ENCODE measurements around the gene FLACC1. TPM values are rescaled to one million over a fixed set of nuclear protein-coding genes. Genes with fewer than 3 reads are reported as not detected.
A peak's percentile ranks its signal among the peaks of the same experiment; 100 is the strongest.

FLACC1 gene
- total RNA-seq, 1 experiment from 2014 or later: 0.87 TPM

- POLR2A ChIA-PET (ENCODE audit: unreplicated experiment): interaction anchor here (0.6 to 0.7 kb wide), 3 partner anchors 73 to 293 kb away, joined by 3 to 4 read pairs (median 4); no protein-coding TSS in a partner anchor
- H3K27ac ChIP-seq: peak overlapping the region; percentile 94
- peaks cover 38% of the 10 kb centered on the region for H3K4me1 ChIP-seq (replicated peaks; ENCODE audit: insufficient read depth)
- H3F3A ChIP-seq (ENCODE audit: insufficient read depth, low read depth): peaks cover 38% of the 10 kb centered on the region
- H4K20me1 ChIP-seq (ENCODE audit: insufficient read depth): no peaks in the 10 kb centered on the region
- H3K27me3 ChIP-seq (ENCODE audit: insufficient read depth, low read depth): no peaks in the 10 kb centered on the region
- H3K4me3 ChIP-seq: peak overlapping the region; percentile 59
- no peaks in the 10 kb centered on the region for H3K36me3 ChIP-seq (ENCODE audit: low read depth)
- peaks cover 36% of the 10 kb centered on the region for H3K79me2 ChIP-seq (ENCODE audit: low read depth)
- peak; percentile 65 to 66 for DNase-seq
- H3K9me2 ChIP-seq (ENCODE audit: insufficient read depth): no peaks in the 10 kb centered on the region
- BruUV-seq (replicated peaks): TSS peak; percentile 56
- peak overlapping the region; percentile 79 for H3K4me2 ChIP-seq
- H2AFZ ChIP-seq: peak overlapping the region; percentile 75
- intact Hi-C loops (cut with micrococcal nuclease; ENCODE audit: unreplicated experiment): loop anchor here (5.0 kb wide), 1 partner anchor 385 kb away; the partner anchor contains the start of gene TMEM237
- H3K9me3 ChIP-seq (ENCODE audit: insufficient read depth, low read depth): no peaks in the 10 kb centered on the region
- TF ChIP-seq EZH2 (IDR thresholded peaks at IDR 0.05; ENCODE audit: low read depth) (no peak), CTCF (conservative IDR thresholded peaks at IDR 0.05) (0 out of 2 replicates have a peak, but pooled peaks have one; percentile 21)
- CTCF ChIA-PET: interaction anchor here (0.6 kb wide), 1 partner anchor 511 kb away, joined by 3 read pairs; no protein-coding TSS in a partner anchor
Observed at GRCh38 chr2:201257381-201257955, 99.7 kb downstream of the FLACC1 start.

- BruUV-seq (replicated peaks): no TSS peak
Observed at GRCh38 chr2:201256082-201256481, 101.1 kb downstream of the FLACC1 start.

More at GRCh38 chr2:201256082-201256481, 101.1 kb downstream of the FLACC1 start:
- peaks cover 38% of the 10 kb centered on the region for H3F3A ChIP-seq (ENCODE audit: insufficient read depth, low read depth)
- H3K36me3 ChIP-seq (ENCODE audit: low read depth): no peaks in the 10 kb centered on the region
- no peaks in the 10 kb centered on the region for H3K9me3 ChIP-seq (ENCODE audit: insufficient read depth, low read depth)
- H3K27ac ChIP-seq: peak overlapping the region; percentile 94; the same call in 1 of the 2 replicates
- no peak for DNase-seq
- H3K4me1 ChIP-seq (replicated peaks; ENCODE audit: insufficient read depth): peaks cover 31% of the 10 kb centered on the region
- H3K79me2 ChIP-seq (ENCODE audit: low read depth): peaks cover 25% of the 10 kb centered on the region
- H3K9me2 ChIP-seq (ENCODE audit: insufficient read depth): no peaks in the 10 kb centered on the region
- TF ChIP-seq EZH2 (IDR thresholded peaks at IDR 0.05; ENCODE audit: low read depth): no peak
- TF ChIP-seq CTCF (conservative IDR thresholded peaks at IDR 0.05): no peak
- no peak overlapping the region for H3K4me3 ChIP-seq
- no peaks in the 10 kb centered on the region for H3K27me3 ChIP-seq (ENCODE audit: insufficient read depth, low read depth)
- no peaks in the 10 kb centered on the region for H4K20me1 ChIP-seq (ENCODE audit: insufficient read depth)
- ChIA-PET POLR2A (ENCODE audit: unreplicated experiment) (no interaction called here), CTCF (no interaction called here)
- intact Hi-C loops (cut with micrococcal nuclease; ENCODE audit: unreplicated experiment): loop anchor here (5.0 kb wide), 1 partner anchor 386 kb away; the partner anchor contains the start of gene TMEM237
- no peak overlapping the region for H2AFZ ChIP-seq
- H3K4me2 ChIP-seq: no peak overlapping the region
